Psoas muscle (tissue), 8 donors: Measurements from ENCODE around the gene GRM5. TPM values are rescaled to one million over a fixed set of nuclear protein-coding genes. Genes with fewer than 3 reads are reported as not detected.

Experiments used
- ATAC-seq, 4 donors: fragments of 200-7000 bp; cut with Tn5 transposase; one replicate each; pipeline ENCODE4 v1.9.1; 2020; ENCODE audit warnings: moderate library complexity in 3 of 4, mild to moderate bottlenecking in 2 of 4
- DNase-seq, 2 donors: peaks; one replicate each; pipeline ENCODE4 v3.0.0-alpha.2; 2020
- H3K27ac ChIP-seq: fragments of 200-600 bp; one replicate; pipeline ENCODE4 v1.8.0; 2022
- H3K27me3 ChIP-seq, 3 donors: fragments of 200-600 bp in 1 of 3; one replicate each; pipeline versions ENCODE4 v1.6.1 to v1.8.0; 2013 to 2022; ENCODE audit warnings: low read length in 2 of 3, mild to moderate bottlenecking in 2 of 3, moderate library complexity in 1 of 3; ENCODE audit not compliant: insufficient read depth in 3 of 3
- H3K36me3 ChIP-seq, 2 donors: fragments of 200-600 bp in 1 of 2; one replicate each; pipeline versions ENCODE4 v1.6.1 to v1.8.0; 2013 to 2022; ENCODE audit warnings: low read depth in 1 of 2, mild to moderate bottlenecking in 1 of 2, moderate library complexity in 1 of 2; ENCODE audit not compliant: insufficient read depth in 1 of 2
- H3K4me1 ChIP-seq: fragments of 200-600 bp; one replicate; pipeline ENCODE4 v1.8.0; 2022
- H3K4me3 ChIP-seq: fragments of 200-600 bp; one replicate; pipeline ENCODE4 v1.8.0; 2022; ENCODE audit warnings: mild to moderate bottlenecking
- H3K9me3 ChIP-seq: fragments of 200-600 bp; one replicate; pipeline ENCODE4 v1.8.0; 2022
- WGBS, 3 donors: extraction: QIAGEN DNeasy Blood & Tissue Kit; methylation state at CpG; one replicate each; pipeline versions ENCODE4 v1.1.6 to v1.1.7; 2013; 5-methylcytosine and 5-hydroxymethylcytosine counted together
- intact Hi-C, 2 donors: fragments of 100-400 bp; cut with DNase I; formaldehyde crosslinking; loops; one replicate each; pipeline versions ENCODE4 v1.11.0 to v1.14.2; 2022
- polyA plus RNA-seq, 3 donors: library from polyadenylated mRNA; stranded (reverse); fragments of 200-250 nt; gene quantifications; one replicate each; pipeline ENCODE4 v1.2.3, GENCODE V29; 2013
- total RNA-seq, 4 donors: library from RNA; stranded (reverse); fragmentation: NEBNext Ultra II Directional in 2 of 4; extraction: Animal tissue kit (Norgen Biotek cat#: 25700) in 2 of 4; gene quantifications; one replicate each; pipeline versions ENCODE4 v1.2.1 to v1.2.4, GENCODE V29; 2021 to 2023
- TF ChIP-seq, protein P1 (sequence below): fragments of 200-600 bp; IDR thresholded peaks from one replicate; pipeline ENCODE4 v1.8.0; 2022; ENCODE audit warnings: antibody characterized with exemption
- donor health status: healthy with polysubstance abuse.
- donor health status: DM: no; HTN: no; CAD: no; lungs with moderate emphysema.
- donor health status: Bipolar disorder and iron deficiency.
- donor health status: healthy.
- donor health status: DM: yes; HTN: yes; CAD: no.
- donor health status: DM: no; HTN: no; CAD: no.
- donor health status: DM: no; HTN: no; CAD: no.
- donor health status: DM: yes; HTN: yes; CAD: no.

The GRM5 gene
- total and polyA plus RNA-seq, 7 donors: under 0.01 TPM; not detected in 6

DNA sequence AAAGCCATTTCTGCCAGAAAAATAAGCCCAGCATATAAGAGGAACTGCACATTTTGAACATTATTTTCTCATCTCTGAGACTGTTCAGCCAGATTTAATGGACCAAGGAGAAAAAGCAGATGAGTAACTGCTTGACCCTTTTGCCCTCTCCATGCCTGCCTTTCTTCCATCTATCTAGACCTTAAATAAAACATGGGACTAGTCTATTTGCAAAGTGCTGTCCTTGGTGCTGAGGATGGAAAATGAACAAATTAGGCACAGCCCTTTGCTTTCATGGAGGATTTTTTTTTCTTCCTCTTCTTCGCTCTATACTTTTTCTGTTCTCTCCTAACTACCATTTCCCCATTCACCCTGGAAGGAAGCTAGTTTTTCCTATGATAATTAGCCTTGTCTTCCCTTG lies 361.3 kb downstream of the GRM5 start:
- H3K36me3 ChIP-seq: no peaks in the 10 kb centered on the region
- TF ChIP-seq, protein P1, sequence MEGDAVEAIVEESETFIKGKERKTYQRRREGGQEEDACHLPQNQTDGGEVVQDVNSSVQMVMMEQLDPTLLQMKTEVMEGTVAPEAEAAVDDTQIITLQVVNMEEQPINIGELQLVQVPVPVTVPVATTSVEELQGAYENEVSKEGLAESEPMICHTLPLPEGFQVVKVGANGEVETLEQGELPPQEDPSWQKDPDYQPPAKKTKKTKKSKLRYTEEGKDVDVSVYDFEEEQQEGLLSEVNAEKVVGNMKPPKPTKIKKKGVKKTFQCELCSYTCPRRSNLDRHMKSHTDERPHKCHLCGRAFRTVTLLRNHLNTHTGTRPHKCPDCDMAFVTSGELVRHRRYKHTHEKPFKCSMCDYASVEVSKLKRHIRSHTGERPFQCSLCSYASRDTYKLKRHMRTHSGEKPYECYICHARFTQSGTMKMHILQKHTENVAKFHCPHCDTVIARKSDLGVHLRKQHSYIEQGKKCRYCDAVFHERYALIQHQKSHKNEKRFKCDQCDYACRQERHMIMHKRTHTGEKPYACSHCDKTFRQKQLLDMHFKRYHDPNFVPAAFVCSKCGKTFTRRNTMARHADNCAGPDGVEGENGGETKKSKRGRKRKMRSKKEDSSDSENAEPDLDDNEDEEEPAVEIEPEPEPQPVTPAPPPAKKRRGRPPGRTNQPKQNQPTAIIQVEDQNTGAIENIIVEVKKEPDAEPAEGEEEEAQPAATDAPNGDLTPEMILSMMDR: no peak
- H3K4me1 ChIP-seq: no peaks in the 10 kb centered on the region
- WGBS, 3 donors: 83 to 100% (median 85%) methylated on average over 1 of the region's 1 CpG
- DNase-seq: no peak
- H3K27me3 ChIP-seq: no peaks in the 10 kb centered on the region
- no peak overlapping the region for H3K4me3 ChIP-seq
- no peak overlapping the region for H3K27ac ChIP-seq
- ATAC-seq: no peak
- intact Hi-C loops: no loop called here
- H3K9me3 ChIP-seq: no peaks in the 10 kb centered on the region

DNA sequence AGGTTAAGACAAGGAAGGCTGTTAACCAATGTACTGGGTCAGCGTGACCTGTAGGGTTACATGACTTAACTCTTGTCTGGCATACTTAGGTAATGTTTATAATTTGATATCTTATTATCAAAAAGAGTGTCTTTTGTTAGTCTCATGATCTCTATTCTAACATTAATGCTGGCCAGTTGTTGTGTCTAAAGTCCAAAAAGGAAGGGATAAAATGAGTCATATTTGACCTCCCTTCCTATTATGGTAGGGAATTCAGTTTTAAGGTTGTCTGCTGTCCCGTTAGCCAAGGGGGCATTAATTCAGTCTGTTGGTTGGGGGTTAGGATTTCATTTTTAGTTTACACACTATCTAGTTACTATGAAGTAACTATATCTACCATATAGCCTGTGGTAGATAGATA lies 364.0 kb downstream of the GRM5 start:
- TF ChIP-seq, protein P1: no peak
- no peaks in the 10 kb centered on the region for H3K27me3 ChIP-seq
- no peak overlapping the region for H3K4me3 ChIP-seq
- DNase-seq: no peak
- no peak for ATAC-seq
- no peaks in the 10 kb centered on the region for H3K9me3 ChIP-seq
- no peaks in the 10 kb centered on the region for H3K4me1 ChIP-seq
- WGBS, 3 donors: 66 to 76% (median 75%) methylated on average over 2 of the region's 2 CpGs
- intact Hi-C loops: no loop called here
- no peak overlapping the region for H3K27ac ChIP-seq
- no peaks in the 10 kb centered on the region for H3K36me3 ChIP-seq

DNA sequence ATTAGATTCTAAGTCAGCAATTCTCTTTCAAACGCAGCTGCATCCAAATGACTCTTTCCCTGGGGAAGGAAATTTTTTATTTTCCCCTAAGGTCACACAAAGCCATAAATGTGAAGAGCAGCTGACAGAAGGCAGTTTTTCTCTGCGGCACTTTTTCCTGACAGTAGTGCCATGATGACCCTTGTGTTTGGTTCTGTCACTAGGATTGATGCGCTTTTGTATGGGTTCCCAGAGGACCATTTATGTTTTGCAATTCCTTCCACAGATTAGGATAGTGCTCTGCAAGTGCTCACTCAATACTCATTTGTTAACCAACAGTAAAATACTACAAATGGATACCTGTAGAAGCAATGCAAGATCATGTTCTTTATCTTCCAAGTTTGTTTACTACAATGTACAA lies 368.6 kb downstream of the GRM5 start:
- Histone ChIP-seq H3K4me1 (no peaks in the 10 kb centered on the region), H3K9me3 (no peaks in the 10 kb centered on the region), H3K36me3 (no peaks in the 10 kb centered on the region), H3K4me3 (no peak overlapping the region), H3K27ac (no peak overlapping the region), H3K27me3 (no peaks in the 10 kb centered on the region)
- no peak for ATAC-seq
- intact Hi-C loops: no loop called here
- 27 to 37% (median 35%) methylated on average over 3 of the region's 3 CpGs for WGBS, 3 donors
- TF ChIP-seq, protein P1: no peak
- no peak for DNase-seq

DNA sequence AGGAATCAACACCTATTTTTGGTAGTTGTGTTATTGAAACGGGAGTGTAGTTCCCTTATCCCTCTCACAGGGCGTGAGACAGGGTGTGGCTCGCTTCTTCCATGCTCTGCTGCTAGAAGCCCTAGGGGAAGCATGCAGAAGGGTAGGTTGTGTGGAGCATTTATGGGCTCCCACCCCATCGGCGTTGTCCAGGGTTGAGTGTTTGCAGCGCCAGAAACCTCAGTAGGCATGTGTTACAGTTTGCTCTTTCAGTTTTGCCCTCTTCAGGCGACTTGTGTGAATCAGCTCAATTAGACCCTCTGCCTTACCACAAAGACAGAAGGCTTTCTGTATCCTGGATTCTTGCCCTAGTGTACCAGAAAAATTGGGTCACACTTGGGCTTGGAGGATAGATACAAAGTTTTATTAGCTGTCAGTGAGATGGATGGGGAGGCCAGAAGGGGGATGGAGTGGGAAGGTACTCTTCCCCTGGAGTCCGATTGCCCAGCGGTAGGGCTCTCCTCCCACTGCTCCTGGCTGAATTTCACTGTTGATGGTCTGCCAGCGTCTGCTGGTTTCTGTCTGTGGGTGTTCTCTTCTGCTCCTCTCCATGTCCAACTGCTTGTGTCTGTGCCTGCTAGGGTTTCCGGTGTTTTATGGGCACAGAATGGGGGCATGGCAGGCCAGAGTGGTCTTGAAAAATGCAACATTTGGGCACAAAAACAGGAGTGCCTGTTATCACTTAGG lies 369.9 kb downstream of the GRM5 start:
- no peak overlapping the region for H3K27ac ChIP-seq
- intact Hi-C loops: no loop called here
- no peaks in the 10 kb centered on the region for H3K4me1 ChIP-seq
- H3K27me3 ChIP-seq: no peaks in the 10 kb centered on the region
- H3K4me3 ChIP-seq: no peak overlapping the region
- DNase-seq (no peak), ATAC-seq (no peak)
- TF ChIP-seq, protein P1: no peak
- H3K36me3 ChIP-seq: no peaks in the 10 kb centered on the region
- H3K9me3 ChIP-seq: no peaks in the 10 kb centered on the region
- WGBS, 3 donors: 52 to 62% (median 56%) methylated on average over 11 of the region's 11 CpGs
